CD14-positive monocyte (primary cell): ENCODE measurements around the gene EPG5. TPM values are rescaled to one million over a fixed set of nuclear protein-coding genes. Genes with fewer than 3 reads are reported as not detected.
"Not testable (repeated sequence)": the region's sequence is repeated elsewhere in the genome, so short reads cannot be mapped to it uniquely, and the experiment has no call there.

Experiments
- DNase-seq, 3 donors: peaks; one replicate each; pipeline ENCODE4 v3.0.0-alpha.2; 2011 to 2022
- H2AFZ ChIP-seq: 2 replicates; pipeline ENCODE4 v1.6.0; 2012; ENCODE audit warnings: mild to moderate bottlenecking, low read depth, low read length, inconsistent platforms; ENCODE audit not compliant: insufficient read depth, poor library complexity, severe bottlenecking
- H3K27ac ChIP-seq, 2 donors: 1 replicate in 1 of 2; 2 replicates in 1 of 2; pipeline ENCODE4 v1.5.1; 2012 to 2013; ENCODE audit warnings: low read length in 2 of 2, control low read depth in 1 of 2, inconsistent platforms in 1 of 2, low read depth in 1 of 2, mild to moderate bottlenecking in 1 of 2
- H3K27me3 ChIP-seq, 2 donors: one replicate each; pipeline versions ENCODE4 v1.6.0 to v1.6.1; 2011 to 2013; ENCODE audit warnings: low read length in 2 of 2; ENCODE audit not compliant: control insufficient read depth in 2 of 2, insufficient read depth in 2 of 2
- H3K36me3 ChIP-seq, 2 donors: replicated peaks in 1 of 2; 1 replicate in 1 of 2; 2 replicates in 1 of 2; pipeline versions ENCODE4 v1.5.1 to v1.6.1; 2012 to 2013; ENCODE audit warnings: low read length in 2 of 2, control low read depth in 1 of 2, inconsistent platforms in 1 of 2, mild to moderate bottlenecking in 1 of 2; ENCODE audit not compliant: insufficient read depth in 2 of 2, control insufficient read depth in 1 of 2
- H3K4me1 ChIP-seq, 2 donors: 1 replicate in 1 of 2; 2 replicates in 1 of 2; pipeline versions ENCODE4 v1.5.1 to v1.6.1; 2012 to 2013; ENCODE audit warnings: low read length in 2 of 2, control low read depth in 1 of 2, inconsistent platforms in 1 of 2, mild to moderate bottlenecking in 1 of 2, moderate library complexity in 1 of 2; ENCODE audit not compliant: insufficient read depth in 2 of 2, control insufficient read depth in 1 of 2
- H3K4me2 ChIP-seq: replicated peaks from 2 replicates; pipeline ENCODE3; 2012; ENCODE audit warnings: low read length, moderate library complexity, mild to moderate bottlenecking; ENCODE audit not compliant: poor library complexity, severe bottlenecking; ENCODE audit errors: extremely low read depth
- H3K4me3 ChIP-seq, 3 experiments: fragments of 200-600 bp in 1 of 3; sonication (generic) in 1 of 3; replicated peaks in 1 of 3; 1 replicate in 2 of 3; 2 replicates in 1 of 3; pipeline ENCODE4 v1.5.1; 2011 to 2013; ENCODE audit warnings: low read length in 3 of 3, mild to moderate bottlenecking in 3 of 3, control low read depth in 2 of 3, low read depth in 2 of 3, inconsistent platforms in 1 of 3, moderate library complexity in 1 of 3
- H3K79me2 ChIP-seq: 2 replicates; pipeline ENCODE4 v1.6.0; 2012; ENCODE audit warnings: mild to moderate bottlenecking, control low read depth, inconsistent platforms, low read length, moderate library complexity; ENCODE audit not compliant: insufficient read depth
- H3K9ac ChIP-seq: 2 replicates; pipeline ENCODE4 v1.6.0; 2017; ENCODE audit warnings: low read length, mild to moderate bottlenecking; ENCODE audit not compliant: insufficient read depth, poor library complexity, severe bottlenecking
- H3K9me3 ChIP-seq, 2 donors: replicated peaks in 1 of 2; 1 replicate in 1 of 2; 2 replicates in 1 of 2; pipeline versions ENCODE4 v1.5.1 to v1.6.1; 2012 to 2013; ENCODE audit warnings: low read length in 2 of 2, control low read depth in 1 of 2; ENCODE audit not compliant: control insufficient read depth in 1 of 2, insufficient read depth in 1 of 2
- H4K20me1 ChIP-seq: 2 replicates; pipeline ENCODE4 v1.6.0; 2012; ENCODE audit warnings: mild to moderate bottlenecking, low read length, control low read depth, moderate library complexity; ENCODE audit not compliant: insufficient read depth
- H3K27ac Mint-ChIP-seq, 7 donors: one replicate each; pipeline ENCODE4 v1.8.0; 2020; ENCODE audit warnings: mild to moderate bottlenecking in 7 of 7, mixed read lengths in 7 of 7, moderate library complexity in 6 of 7, inconsistent platforms in 2 of 7
- H3K27me3 Mint-ChIP-seq, 3 donors: one replicate each; pipeline ENCODE4 v1.8.0; 2021 to 2022; ENCODE audit warnings: low read depth in 3 of 3, mild to moderate bottlenecking in 3 of 3, mixed read lengths in 3 of 3, moderate library complexity in 3 of 3, inconsistent platforms in 1 of 3
- H3K36me3 Mint-ChIP-seq, 2 donors: one replicate each; pipeline ENCODE4 v1.8.0; 2020; ENCODE audit warnings: mixed read lengths in 2 of 2, inconsistent platforms in 1 of 2, mild to moderate bottlenecking in 1 of 2
- H3K4me1 Mint-ChIP-seq: one replicate; pipeline ENCODE4 v1.8.0; 2020; ENCODE audit warnings: mild to moderate bottlenecking, mixed read lengths
- H3K4me3 Mint-ChIP-seq, 2 donors: one replicate each; pipeline ENCODE4 v1.8.0; 2020; ENCODE audit warnings: mild to moderate bottlenecking in 2 of 2, mixed read lengths in 2 of 2, moderate library complexity in 1 of 2
- H3K9me3 Mint-ChIP-seq, 7 donors: one replicate each; pipeline ENCODE4 v1.8.0; 2020 to 2022; ENCODE audit warnings: mixed read lengths in 7 of 7, mild to moderate bottlenecking in 6 of 7, moderate library complexity in 6 of 7, inconsistent platforms in 2 of 7
- CTCF ChIP-seq: fragments of 200-600 bp; IDR thresholded peaks from one replicate; pipeline ENCODE4 v1.8.0; 2022; ENCODE audit warnings: antibody characterized with exemption, mild to moderate bottlenecking
- whole genome bisulfite sequencing: methylation state at CpG from one replicate; pipeline ENCODE4 v1.1.5; 2013; ENCODE audit warnings: missing lambda C conversion rate; ENCODE audit not compliant: insufficient coverage; 5-methylcytosine and 5-hydroxymethylcytosine counted together
- intact Hi-C, 2 donors: fragments of 100-400 bp; cut with micrococcal nuclease; formaldehyde crosslinking; loops; one replicate each; pipeline versions ENCODE4 v1.15.0 to v1.15.1; 2023
- polyA plus RNA-seq, 3 donors: library from polyadenylated mRNA; depleted of rRNA in 1 of 3; unstranded in 2 of 3; stranded (reverse) in 1 of 3; fragments of 300-500 nt in 2 of 3; fragments of >200 nt in 1 of 3; fragmentation: Illumina TruSeq in 2 of 3; gene quantifications; 1 replicate in 2 of 3; 2 replicates in 1 of 3; pipeline ENCODE4 v1.2.3, GENCODE V29; 2012 to 2021

Gene EPG5
- polyA plus RNA-seq, 3 donors = 1.3 to 15.9 (median 1.4) TPM

- H3K9me3 ChIP-seq, intact Hi-C loops, H3K4me1 ChIP-seq, H3K4me2 ChIP-seq, H4K20me1 ChIP-seq, H3K36me3 ChIP-seq, H3K79me2 ChIP-seq, H2AFZ ChIP-seq, H3K4me3 ChIP-seq, H3K27me3 ChIP-seq, H3K27me3 Mint-ChIP-seq, H3K36me3 Mint-ChIP-seq, H3K4me3 Mint-ChIP-seq, H3K9ac ChIP-seq, H3K27ac ChIP-seq: not testable (repeated sequence)
- Mint-ChIP-seq H3K9me3 (peaks cover 10 to 22% (median 13%) of the 10 kb centered on the region in 7 donors), H3K27ac (peak overlapping the region in 1 of 7 donors; percentile 24), H3K4me1 (peaks cover 14% of the 10 kb centered on the region)
- WGBS = 46% methylated on average over 2 of the region's 2 CpGs
- DNase-seq = peak in 1 of 3 donors; percentile 12
- TF ChIP-seq CTCF = peak; percentile 40
These were observed 160.0 kb downstream of the EPG5 start for GRCh38 chr18:45807144-45807543.

DNA sequence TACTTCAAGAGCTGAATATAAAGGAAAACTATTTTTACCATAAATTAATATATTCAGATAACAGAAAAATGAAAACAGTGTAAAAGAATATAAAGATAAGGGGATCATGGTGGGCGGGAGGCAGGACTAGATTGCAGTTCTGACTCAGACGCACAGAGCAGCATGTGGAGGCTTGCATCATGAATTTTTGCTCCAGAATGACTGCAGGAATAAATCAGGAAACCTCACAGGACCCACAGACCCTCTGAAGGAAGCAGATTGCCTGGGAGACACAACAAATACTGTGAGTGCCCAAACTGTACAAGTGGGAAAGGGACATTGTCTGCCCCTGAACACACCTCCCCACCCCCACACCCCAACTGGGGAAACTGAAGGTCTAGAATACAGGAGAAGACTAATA is 160.9 kb downstream of the EPG5 start:
- DNase-seq = no peak
- Histone ChIP-seq H3K27ac (no peak overlapping the region), H3K9me3 (peaks cover 3 to 4% of the 10 kb centered on the region in 2 donors), H3K4me2 (no peak overlapping the region), H3K9ac (no peak overlapping the region), H3K27me3 (no peaks in the 10 kb centered on the region), H3K4me3 (no peak overlapping the region), H4K20me1 (no peaks in the 10 kb centered on the region), H2AFZ (peak overlapping the region; percentile 37), H3K36me3 (no peaks in the 10 kb centered on the region), H3K79me2 (no peaks in the 10 kb centered on the region), H3K4me1 (peaks cover 3 to 8% of the 10 kb centered on the region in 2 donors)
- Mint-ChIP-seq H3K27me3 (peaks cover 3 to 6% (median 4%) of the 10 kb centered on the region in 3 donors), H3K4me1 (peaks cover 21% of the 10 kb centered on the region), H3K27ac (no peak overlapping the region), H3K36me3 (no peaks in the 10 kb centered on the region), H3K9me3 (peaks cover 10 to 22% (median 13%) of the 10 kb centered on the region in 7 donors), H3K4me3 (no peak overlapping the region)
- no peak for TF ChIP-seq CTCF
- 0% methylated on average over 1 of the region's 2 CpGs for WGBS
- intact Hi-C loops = no loop called here
